ENCODE measurements around the gene IFT57.

DNA sequence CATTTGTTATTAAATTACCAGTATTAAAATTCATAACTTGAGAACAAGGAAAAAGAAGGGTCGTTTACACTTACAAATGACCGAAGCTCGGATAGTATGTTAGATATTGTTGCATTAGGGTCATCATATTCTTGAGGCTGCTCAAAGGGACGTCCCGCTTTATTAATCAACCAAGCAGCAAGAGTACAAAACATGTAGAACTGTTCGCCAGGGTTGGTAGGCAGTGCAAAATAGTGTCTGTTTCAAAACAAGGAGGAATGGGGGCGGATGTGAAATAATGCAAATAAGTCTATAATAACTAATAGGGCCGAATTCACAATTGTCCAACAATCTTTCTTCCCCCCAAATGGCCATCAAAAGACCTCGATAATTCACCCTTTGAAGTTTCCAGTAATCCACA is 2.9 kb downstream of the IFT57 start:
- TF ChIP-seq, protein P1, sequence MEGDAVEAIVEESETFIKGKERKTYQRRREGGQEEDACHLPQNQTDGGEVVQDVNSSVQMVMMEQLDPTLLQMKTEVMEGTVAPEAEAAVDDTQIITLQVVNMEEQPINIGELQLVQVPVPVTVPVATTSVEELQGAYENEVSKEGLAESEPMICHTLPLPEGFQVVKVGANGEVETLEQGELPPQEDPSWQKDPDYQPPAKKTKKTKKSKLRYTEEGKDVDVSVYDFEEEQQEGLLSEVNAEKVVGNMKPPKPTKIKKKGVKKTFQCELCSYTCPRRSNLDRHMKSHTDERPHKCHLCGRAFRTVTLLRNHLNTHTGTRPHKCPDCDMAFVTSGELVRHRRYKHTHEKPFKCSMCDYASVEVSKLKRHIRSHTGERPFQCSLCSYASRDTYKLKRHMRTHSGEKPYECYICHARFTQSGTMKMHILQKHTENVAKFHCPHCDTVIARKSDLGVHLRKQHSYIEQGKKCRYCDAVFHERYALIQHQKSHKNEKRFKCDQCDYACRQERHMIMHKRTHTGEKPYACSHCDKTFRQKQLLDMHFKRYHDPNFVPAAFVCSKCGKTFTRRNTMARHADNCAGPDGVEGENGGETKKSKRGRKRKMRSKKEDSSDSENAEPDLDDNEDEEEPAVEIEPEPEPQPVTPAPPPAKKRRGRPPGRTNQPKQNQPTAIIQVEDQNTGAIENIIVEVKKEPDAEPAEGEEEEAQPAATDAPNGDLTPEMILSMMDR (IDR thresholded peaks at IDR 0.05): no peak
- TF ChIP-seq ZNF416 (CRISPR knock-in tag; IDR thresholded peaks at IDR 0.05): no peak
- TF ChIP-seq, protein P2, sequence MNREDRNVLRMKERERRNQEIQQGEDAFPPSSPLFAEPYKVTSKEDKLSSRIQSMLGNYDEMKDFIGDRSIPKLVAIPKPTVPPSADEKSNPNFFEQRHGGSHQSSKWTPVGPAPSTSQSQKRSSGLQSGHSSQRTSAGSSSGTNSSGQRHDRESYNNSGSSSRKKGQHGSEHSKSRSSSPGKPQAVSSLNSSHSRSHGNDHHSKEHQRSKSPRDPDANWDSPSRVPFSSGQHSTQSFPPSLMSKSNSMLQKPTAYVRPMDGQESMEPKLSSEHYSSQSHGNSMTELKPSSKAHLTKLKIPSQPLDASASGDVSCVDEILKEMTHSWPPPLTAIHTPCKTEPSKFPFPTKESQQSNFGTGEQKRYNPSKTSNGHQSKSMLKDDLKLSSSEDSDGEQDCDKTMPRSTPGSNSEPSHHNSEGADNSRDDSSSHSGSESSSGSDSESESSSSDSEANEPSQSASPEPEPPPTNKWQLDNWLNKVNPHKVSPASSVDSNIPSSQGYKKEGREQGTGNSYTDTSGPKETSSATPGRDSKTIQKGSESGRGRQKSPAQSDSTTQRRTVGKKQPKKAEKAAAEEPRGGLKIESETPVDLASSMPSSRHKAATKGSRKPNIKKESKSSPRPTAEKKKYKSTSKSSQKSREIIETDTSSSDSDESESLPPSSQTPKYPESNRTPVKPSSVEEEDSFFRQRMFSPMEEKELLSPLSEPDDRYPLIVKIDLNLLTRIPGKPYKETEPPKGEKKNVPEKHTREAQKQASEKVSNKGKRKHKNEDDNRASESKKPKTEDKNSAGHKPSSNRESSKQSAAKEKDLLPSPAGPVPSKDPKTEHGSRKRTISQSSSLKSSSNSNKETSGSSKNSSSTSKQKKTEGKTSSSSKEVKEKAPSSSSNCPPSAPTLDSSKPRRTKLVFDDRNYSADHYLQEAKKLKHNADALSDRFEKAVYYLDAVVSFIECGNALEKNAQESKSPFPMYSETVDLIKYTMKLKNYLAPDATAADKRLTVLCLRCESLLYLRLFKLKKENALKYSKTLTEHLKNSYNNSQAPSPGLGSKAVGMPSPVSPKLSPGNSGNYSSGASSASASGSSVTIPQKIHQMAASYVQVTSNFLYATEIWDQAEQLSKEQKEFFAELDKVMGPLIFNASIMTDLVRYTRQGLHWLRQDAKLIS (CRISPR knock-in tag; IDR thresholded peaks at IDR 0.05; ENCODE audit: borderline replicate concordance): no peak
